GM12892 (cell line): ENCODE measurements around the gene CHMP6.

Experiments
- POLR2A ChIP-seq: IDR thresholded peaks from 2 replicates; pipeline ENCODE4 v1.6.1; 2011; ENCODE audit warnings: low read depth, low read length, control low read depth
- POLR2AphosphoS5 ChIP-seq: IDR thresholded peaks from 2 replicates; pipeline ENCODE4 v1.6.1; 2011; ENCODE audit warnings: low read depth, low read length, control low read depth

- TF ChIP-seq POLR2A (no peak), POLR2AphosphoS5 (no peak)
These were observed 30.7 kb downstream of the CHMP6 start for GRCh38 chr17:81022344-81022676.
